ENCODE data around the gene ELN.
"Not testable (repeated sequence)": the region's sequence is repeated elsewhere in the genome, so short reads cannot be mapped to it uniquely, and the experiment has no call there.

Gene ELN

GRCh38 chr7:74027683-74028320 lies at the start of gene ELN:
Gene ELN, plus strand, starts transcription at chr7:74028173. Its CDS starts 15 bp downstream, at chr7:74028188.
- DNase-seq: peak; percentile 78

- DNase-seq: peak; percentile 85
These were observed 49.1 kb upstream of the ELN start for GRCh38 chr7:73978661-73979563.

GRCh38 chr7:73979656-73980055 lies 48.3 kb upstream of the ELN start:
- not testable (repeated sequence) for DNase-seq

GRCh38 chr7:73980206-73980605 lies 47.8 kb upstream of the ELN start:
- DNase-seq: no peak

- DNase-seq: no peak
These were observed 46.0 kb upstream of the ELN start for GRCh38 chr7:73981933-73982332.

- no peak for DNase-seq
These were observed 44.4 kb upstream of the ELN start for GRCh38 chr7:73983437-73984164.

- no peak for DNase-seq
These were observed 43.3 kb upstream of the ELN start for GRCh38 chr7:73984481-73985205.

GRCh38 chr7:73985737-73986141 lies 42.2 kb upstream of the ELN start:
- DNase-seq: no peak

- DNase-seq: no peak
These were observed 41.8 kb upstream of the ELN start for GRCh38 chr7:73986158-73986631.

- no peak for DNase-seq
These were observed 40.7 kb upstream of the ELN start for GRCh38 chr7:73987298-73987697.

GRCh38 chr7:73988197-73988596 lies 39.8 kb upstream of the ELN start:
- no peak for DNase-seq

GRCh38 chr7:73991522-73992100 lies 36.4 kb upstream of the ELN start:
- no peak for DNase-seq

- peak; percentile 86 for DNase-seq
These were observed 35.8 kb upstream of the ELN start for GRCh38 chr7:73992101-73992562.

- no peak for DNase-seq
These were observed 34.0 kb upstream of the ELN start for GRCh38 chr7:73994023-73994422.

- no peak for DNase-seq
These were observed 33.2 kb upstream of the ELN start for GRCh38 chr7:73994761-73995160.

GRCh38 chr7:73995330-73995729 lies 32.6 kb upstream of the ELN start:
- DNase-seq: peak; percentile 70

- no peak for DNase-seq
These were observed 32.0 kb upstream of the ELN start for GRCh38 chr7:73995821-73996511.

- no peak for DNase-seq
These were observed 30.9 kb upstream of the ELN start for GRCh38 chr7:73997056-73997455.

- peak; percentile 80 for DNase-seq
These were observed 28.1 kb upstream of the ELN start for GRCh38 chr7:73999664-74000435.

GRCh38 chr7:74000489-74001149 lies 27.4 kb upstream of the ELN start:
- no peak for DNase-seq
